Lung (tissue), 12 donors: ENCODE measurements around the gene PIGU. TPM values are rescaled to one million over a fixed set of nuclear protein-coding genes. Genes with fewer than 3 reads are reported as not detected.
"Not testable (repeated sequence)": the region's sequence is repeated elsewhere in the genome, so short reads cannot be mapped to it uniquely, and the experiment has no call there.

Source experiments
- ATAC-seq: fragments of 200-7000 bp; cut with Tn5 transposase; one replicate; pipeline ENCODE4 v1.9.1; 2020; ENCODE audit warnings: moderate number of reproducible peaks; ENCODE audit not compliant: insufficient read depth, low FRiP score
- DNase-seq, 3 donors: peaks; one replicate each; pipeline ENCODE4 v3.0.0-alpha.2; 2013 to 2017
- H3K27ac ChIP-seq, 2 donors: one replicate each; pipeline ENCODE4 v1.5.1; 2013; ENCODE audit warnings: mild to moderate bottlenecking in 2 of 2, moderate library complexity in 2 of 2, control low read depth in 1 of 2, inconsistent platforms in 1 of 2, low read depth in 1 of 2, low read length in 1 of 2
- H3K27me3 ChIP-seq, 3 donors: one replicate each; pipeline ENCODE4 v1.5.1; 2013; ENCODE audit warnings: low read length in 2 of 3; ENCODE audit not compliant: control insufficient read depth in 3 of 3, insufficient read depth in 3 of 3
- H3K36me3 ChIP-seq, 4 donors: one replicate each; pipeline ENCODE4 v1.5.1; 2013; ENCODE audit warnings: low read length in 4 of 4, mild to moderate bottlenecking in 1 of 4, moderate library complexity in 1 of 4; ENCODE audit not compliant: control insufficient read depth in 4 of 4, insufficient read depth in 4 of 4
- H3K4me1 ChIP-seq, 5 donors: one replicate each; pipeline ENCODE4 v1.5.1; 2013; ENCODE audit warnings: low read length in 5 of 5, mild to moderate bottlenecking in 2 of 5, moderate library complexity in 1 of 5; ENCODE audit not compliant: control insufficient read depth in 5 of 5, insufficient read depth in 5 of 5
- H3K4me3 ChIP-seq: one replicate; pipeline ENCODE4 v1.5.1; 2013; ENCODE audit warnings: mild to moderate bottlenecking, control low read depth, moderate library complexity
- H3K9ac ChIP-seq, 2 donors: one replicate each; pipeline ENCODE4 v1.5.1; 2013; ENCODE audit warnings: low read length in 2 of 2, control low read depth in 1 of 2; ENCODE audit not compliant: insufficient read depth in 1 of 2
- H3K9me3 ChIP-seq, 4 donors: one replicate each; pipeline ENCODE4 v1.5.1; 2013; ENCODE audit warnings: low read length in 3 of 4, mild to moderate bottlenecking in 1 of 4, moderate library complexity in 1 of 4; ENCODE audit not compliant: control insufficient read depth in 4 of 4, insufficient read depth in 3 of 4
- WGBS, 2 donors: extraction: QIAGEN DNeasy Blood & Tissue Kit; methylation state at CpG; one replicate each; pipeline ENCODE4 v1.1.7; 2013; 5-methylcytosine and 5-hydroxymethylcytosine counted together
- polyA plus RNA-seq, 2 donors: library from polyadenylated mRNA; stranded (reverse); fragments of 200-250 nt; gene quantifications; one replicate each; pipeline ENCODE4 v1.2.1, GENCODE V29; 2013
- total RNA-seq, 2 donors: library from RNA; depleted of rRNA in 1 of 2; stranded (reverse); fragments of >200 nt in 1 of 2; gene quantifications; one replicate each; pipeline ENCODE4 v1.2.1, GENCODE V29; 2014 to 2021
- TF ChIP-seq, protein P1 (sequence below): IDR thresholded peaks from 2 replicates; pipeline ENCODE4 v1.5.1; 2012; ENCODE audit warnings: mild to moderate bottlenecking; ENCODE audit errors: control extremely low read depth, extremely low read depth
- donor health status: control.
- donor health status: control.
- donor health status: Bipolar disorder and iron deficiency.
- donor health status: healthy.
- donor health status: DM: yes; HTN: yes; CAD: no.

Gene PIGU
- total and polyA plus RNA-seq, 4 donors: 15.7 to 21.2 (median 20.1) TPM

- Histone ChIP-seq H3K4me1 (peaks cover 0 to 3% (median 0%) of the 10 kb centered on the region in 5 donors), H3K27me3 (no peaks in the 10 kb centered on the region), H3K27ac (no peak overlapping the region), H3K4me3 (no peak overlapping the region), H3K36me3 (peaks cover 5 to 12% (median 6%) of the 10 kb centered on the region in 4 donors), H3K9ac (no peak overlapping the region), H3K9me3 (no peaks in the 10 kb centered on the region)
- 19 to 69% methylated on average over 2 of the region's 2 CpGs for WGBS, 2 donors
- TF ChIP-seq, protein P1, sequence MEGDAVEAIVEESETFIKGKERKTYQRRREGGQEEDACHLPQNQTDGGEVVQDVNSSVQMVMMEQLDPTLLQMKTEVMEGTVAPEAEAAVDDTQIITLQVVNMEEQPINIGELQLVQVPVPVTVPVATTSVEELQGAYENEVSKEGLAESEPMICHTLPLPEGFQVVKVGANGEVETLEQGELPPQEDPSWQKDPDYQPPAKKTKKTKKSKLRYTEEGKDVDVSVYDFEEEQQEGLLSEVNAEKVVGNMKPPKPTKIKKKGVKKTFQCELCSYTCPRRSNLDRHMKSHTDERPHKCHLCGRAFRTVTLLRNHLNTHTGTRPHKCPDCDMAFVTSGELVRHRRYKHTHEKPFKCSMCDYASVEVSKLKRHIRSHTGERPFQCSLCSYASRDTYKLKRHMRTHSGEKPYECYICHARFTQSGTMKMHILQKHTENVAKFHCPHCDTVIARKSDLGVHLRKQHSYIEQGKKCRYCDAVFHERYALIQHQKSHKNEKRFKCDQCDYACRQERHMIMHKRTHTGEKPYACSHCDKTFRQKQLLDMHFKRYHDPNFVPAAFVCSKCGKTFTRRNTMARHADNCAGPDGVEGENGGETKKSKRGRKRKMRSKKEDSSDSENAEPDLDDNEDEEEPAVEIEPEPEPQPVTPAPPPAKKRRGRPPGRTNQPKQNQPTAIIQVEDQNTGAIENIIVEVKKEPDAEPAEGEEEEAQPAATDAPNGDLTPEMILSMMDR: no peak
- DNase-seq (no peak), ATAC-seq (no peak)
Measured at GRCh38 chr20:34618676-34619075, 58.2 kb downstream of the PIGU start.

DNA sequence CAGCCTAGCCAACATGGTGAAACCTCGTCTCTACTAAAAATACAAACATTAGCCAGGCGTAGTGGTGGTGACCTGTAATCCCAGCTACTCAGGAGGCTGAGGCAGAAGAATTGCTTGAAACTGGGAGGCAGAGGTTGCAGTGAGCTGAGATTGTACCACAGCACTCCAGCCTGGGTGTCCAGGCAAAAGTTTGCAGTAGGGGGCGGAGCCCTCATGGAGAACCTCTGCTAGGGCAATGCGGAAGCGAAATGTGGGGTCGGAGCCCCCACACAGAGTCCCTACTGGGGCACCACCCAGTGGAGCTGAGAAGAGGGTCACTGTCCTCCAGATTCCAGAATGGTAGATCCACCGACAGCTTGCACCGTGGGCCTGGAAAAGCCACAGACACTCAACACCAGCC, 60.0 kb downstream of the PIGU start:
- not testable (repeated sequence) for H3K9me3 ChIP-seq, H3K9ac ChIP-seq, ATAC-seq, H3K27me3 ChIP-seq, H3K27ac ChIP-seq, H3K4me1 ChIP-seq, DNase-seq, H3K4me3 ChIP-seq
- 96 to 97% methylated on average over 8 of the region's 8 CpGs for WGBS, 2 donors
- peaks cover 0 to 12% (median 7%) of the 10 kb centered on the region in 4 donors for H3K36me3 ChIP-seq

DNA sequence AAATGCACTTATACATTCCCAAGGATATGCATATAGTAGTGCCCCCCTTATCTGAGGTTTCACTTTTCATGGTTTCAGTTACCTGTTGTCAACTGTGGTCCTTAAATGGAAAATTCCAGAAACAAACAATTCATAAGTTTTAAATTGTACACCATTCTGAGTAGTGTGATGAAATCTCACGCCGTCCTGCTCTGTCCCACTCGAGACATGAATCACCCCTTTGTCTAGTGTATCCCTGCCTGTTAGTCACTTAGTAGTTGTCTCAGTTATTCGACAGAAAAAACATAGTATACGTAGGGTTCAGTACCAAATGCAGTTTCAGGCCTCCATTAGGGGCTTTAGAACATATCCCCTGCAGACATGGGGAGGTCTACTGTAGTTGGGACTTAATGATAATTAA, 61.4 kb downstream of the PIGU start:
- no peak for DNase-seq
- Histone ChIP-seq H3K27ac (no peak overlapping the region), H3K4me1 (peaks cover 0 to 3% (median 0%) of the 10 kb centered on the region in 5 donors), H3K4me3 (no peak overlapping the region), H3K9me3 (peaks cover 0 to 1% (median 0%) of the 10 kb centered on the region in 4 donors), H3K9ac (no peak overlapping the region), H3K36me3 (peaks cover 0 to 9% (median 6%) of the 10 kb centered on the region in 4 donors), H3K27me3 (no peaks in the 10 kb centered on the region)
- no peak for ATAC-seq
- 93 to 94% methylated on average over 5 of the region's 5 CpGs for WGBS, 2 donors
- TF ChIP-seq, protein P1: no peak

DNA sequence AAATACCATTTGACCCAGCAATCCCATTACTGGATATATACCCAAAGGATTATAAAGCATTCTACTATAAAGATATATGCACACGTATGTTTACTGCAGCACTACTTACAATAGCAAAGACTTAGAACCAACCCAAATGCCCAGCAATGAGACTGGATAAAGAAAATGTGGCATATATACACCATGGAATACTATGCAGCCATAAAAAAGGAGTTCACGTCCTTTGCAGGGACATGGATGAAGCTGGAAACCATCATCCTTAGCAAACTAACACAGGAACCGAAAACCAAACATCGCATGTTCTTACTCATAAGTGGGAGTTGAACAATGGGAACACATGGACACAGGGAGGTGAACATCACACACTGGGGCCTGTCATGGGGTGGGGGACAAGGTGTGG, 64.9 kb downstream of the PIGU start:
- H3K36me3 ChIP-seq, DNase-seq, H3K27ac ChIP-seq, ATAC-seq, H3K4me1 ChIP-seq, H3K4me3 ChIP-seq, H3K9ac ChIP-seq, H3K27me3 ChIP-seq, H3K9me3 ChIP-seq: not testable (repeated sequence)
- WGBS, 2 donors: 96 to 98% methylated on average over 4 of the region's 4 CpGs
